Measurements from ENCODE around the gene ATXN7.

ATXN7 gene

GRCh38 chr3:63911873-63912767 is 48.5 kb downstream of the ATXN7 start, which contains the start of gene SCAANT1:
Gene SCAANT1, minus strand, starts transcription at chr3:63912383.
- TF ChIP-seq CTCF (conservative IDR thresholded peaks at IDR 0.05; ENCODE audit: low read length), result no peak
- peak within 1 kb of the TSS; percentile 77 for H3K4me3 ChIP-seq (ENCODE audit: low read length)
- DNase-seq (ENCODE audit: low read depth), result peak; percentile 90

GRCh38 chr3:63912768-63913588 is 49.3 kb downstream of the ATXN7 start:
- peak; percentile 45 for DNase-seq (ENCODE audit: low read depth)
- H3K4me3 ChIP-seq (ENCODE audit: low read length), result peak overlapping the region; percentile 75
- TF ChIP-seq CTCF (conservative IDR thresholded peaks at IDR 0.05; ENCODE audit: low read length), result no peak

GRCh38 chr3:63914312-63914711 is 50.6 kb downstream of the ATXN7 start:
- TF ChIP-seq CTCF (conservative IDR thresholded peaks at IDR 0.05; ENCODE audit: low read length), result 0 out of 2 replicates have a peak, but pooled peaks have one; percentile 21
- peak; percentile 66 for DNase-seq (ENCODE audit: low read depth)
- no peak overlapping the region; the same call in 1 of the 2 replicates for H3K4me3 ChIP-seq (ENCODE audit: low read length)

- no peak for TF ChIP-seq CTCF (conservative IDR thresholded peaks at IDR 0.05; ENCODE audit: low read length)
- H3K4me3 ChIP-seq (ENCODE audit: low read length), result no peak overlapping the region
- peak; percentile 66 for DNase-seq (ENCODE audit: low read depth)
Observed at GRCh38 chr3:63918321-63918720, 54.7 kb downstream of the ATXN7 start.

GRCh38 chr3:63920001-63920400 is 56.3 kb downstream of the ATXN7 start:
- no peak for TF ChIP-seq CTCF (conservative IDR thresholded peaks at IDR 0.05; ENCODE audit: low read length)
- DNase-seq (ENCODE audit: low read depth), result no peak
- H3K4me3 ChIP-seq (ENCODE audit: low read length), result no peak overlapping the region

GRCh38 chr3:63921741-63922482 is 58.2 kb downstream of the ATXN7 start:
- no peak overlapping the region for H3K4me3 ChIP-seq (ENCODE audit: low read length)
- no peak for TF ChIP-seq CTCF (conservative IDR thresholded peaks at IDR 0.05; ENCODE audit: low read length)
- DNase-seq (ENCODE audit: low read depth), result no peak

All from AG10803 (cell line).